GM18520 (cell line): ENCODE measurements around the gene PVRIG.
"Not testable (repeated sequence)": the region's sequence is repeated elsewhere in the genome, so short reads cannot be mapped to it uniquely, and the experiment has no call there.

Experiments used
- ATAC-seq: cut with Tn5 transposase; IDR thresholded peaks from one replicate; pipeline ENCODE4 v1.9.1; 2021; ENCODE audit not compliant: unreplicated experiment

Gene PVRIG

GRCh38 chr7:100192969-100193368, 26.8 kb upstream of the PVRIG start:
- no peak for ATAC-seq

GRCh38 chr7:100195222-100195621, 24.5 kb upstream of the PVRIG start:
- ATAC-seq = no peak

GRCh38 chr7:100195901-100196322, 23.8 kb upstream of the PVRIG start:
- not testable (repeated sequence) for ATAC-seq

GRCh38 chr7:100198266-100198665, 21.5 kb upstream of the PVRIG start:
- no peak for ATAC-seq

GRCh38 chr7:100200693-100201092, 19.1 kb upstream of the PVRIG start:
- no peak for ATAC-seq

GRCh38 chr7:100204454-100204853, 15.3 kb upstream of the PVRIG start:
- no peak for ATAC-seq

- peak; percentile 68 for ATAC-seq
Observed at GRCh38 chr7:100208911-100209408, 10.8 kb upstream of the PVRIG start.

GRCh38 chr7:100209493-100209892, 10.3 kb upstream of the PVRIG start:
- no peak for ATAC-seq

- no peak for ATAC-seq
Observed at GRCh38 chr7:100210805-100211204, 8.9 kb upstream of the PVRIG start.

GRCh38 chr7:100211342-100211780, 8.4 kb upstream of the PVRIG start:
- no peak for ATAC-seq

- ATAC-seq = no peak
Observed at GRCh38 chr7:100212631-100213286, 7.0 kb upstream of the PVRIG start.

GRCh38 chr7:100213672-100214071, 6.1 kb upstream of the PVRIG start:
- no peak for ATAC-seq

- not testable (repeated sequence) for ATAC-seq
Observed at GRCh38 chr7:100214356-100214755, 5.4 kb upstream of the PVRIG start.

- ATAC-seq = no peak
Observed at GRCh38 chr7:100215895-100216294, 3.9 kb upstream of the PVRIG start.

- peak; percentile 15 for ATAC-seq
Observed at GRCh38 chr7:100217934-100218333, 1.8 kb upstream of the PVRIG start.

GRCh38 chr7:100219271-100219737, 445 bp upstream of the PVRIG start:
- ATAC-seq = no peak

- no peak for ATAC-seq
Observed at GRCh38 chr7:100220586-100221230, 959 bp downstream of the PVRIG start.

- ATAC-seq = peak; percentile 30
Observed at GRCh38 chr7:100221231-100221718, 1.5 kb downstream of the PVRIG start.

- ATAC-seq = no peak
Observed at GRCh38 chr7:100221767-100222444, 2.2 kb downstream of the PVRIG start.

GRCh38 chr7:100222445-100223132, 2.8 kb downstream of the PVRIG start:
- no peak for ATAC-seq

- not testable (repeated sequence) for ATAC-seq
Observed at GRCh38 chr7:100223376-100223927, 3.7 kb downstream of the PVRIG start.
